Measurements from ENCODE around the gene PCDHB8.
"Not testable (repeated sequence)": the region's sequence is repeated elsewhere in the genome, so short reads cannot be mapped to it uniquely, and the experiment has no call there.

- not testable (repeated sequence) for TF ChIP-seq CTCF, POLR2A (IDR thresholded peaks at IDR 0.05)
Observed at GRCh38 chr5:141157901-141158300, 19.7 kb upstream of the PCDHB8 start.

All from thyroid gland (tissue), 4 donors.